Stimulated activated CD4-positive, alpha-beta T cell treated with anti-CD3 and anti-CD28 coated beads, Interleukin-2, amount 100 ng/mL, for 48 hours (primary cell): ENCODE results near the gene VEPH1.

Experiments
- DNase-seq, 2 donors: peaks; one replicate each; pipeline ENCODE4 v3.0.0-alpha.2; 2020

VEPH1 gene

GRCh38 chr3:157294491-157294890, 208.7 kb downstream of the VEPH1 start:
- DNase-seq: no peak

GRCh38 chr3:157290766-157291165, 212.4 kb downstream of the VEPH1 start:
- DNase-seq: no peak

GRCh38 chr3:157285966-157286365, 217.2 kb downstream of the VEPH1 start:
- DNase-seq: no peak

- no peak for DNase-seq
Measured at GRCh38 chr3:157285141-157285540, 218.1 kb downstream of the VEPH1 start.

- DNase-seq: no peak
Measured at GRCh38 chr3:157284688-157285087, 218.5 kb downstream of the VEPH1 start.

- no peak for DNase-seq
Measured at GRCh38 chr3:157282261-157283191, 220.7 kb downstream of the VEPH1 start.

GRCh38 chr3:157280786-157281185, 222.4 kb downstream of the VEPH1 start:
- DNase-seq: no peak

GRCh38 chr3:157280354-157280753, 222.9 kb downstream of the VEPH1 start:
- DNase-seq: no peak

- DNase-seq: no peak
Measured at GRCh38 chr3:157279237-157279636, 224.0 kb downstream of the VEPH1 start.

- DNase-seq: no peak
Measured at GRCh38 chr3:157276801-157277200, 226.4 kb downstream of the VEPH1 start.

- DNase-seq: no peak
Measured at GRCh38 chr3:157275832-157276231, 227.4 kb downstream of the VEPH1 start.

- DNase-seq: no peak
Measured at GRCh38 chr3:157274644-157275137, 228.5 kb downstream of the VEPH1 start.

- no peak for DNase-seq
Measured at GRCh38 chr3:157271283-157271882, 231.8 kb downstream of the VEPH1 start.

GRCh38 chr3:157268026-157268425, 235.2 kb downstream of the VEPH1 start:
- DNase-seq: no peak

- no peak for DNase-seq
Measured at GRCh38 chr3:157265931-157266330, 237.3 kb downstream of the VEPH1 start.

- no peak for DNase-seq
Measured at GRCh38 chr3:157263027-157263426, 240.2 kb downstream of the VEPH1 start.

- DNase-seq: no peak
Measured at GRCh38 chr3:157261000-157261399, 242.2 kb downstream of the VEPH1 start.

GRCh38 chr3:157259825-157260224, 243.4 kb downstream of the VEPH1 start:
- no peak for DNase-seq

GRCh38 chr3:157257101-157257500, 246.1 kb downstream of the VEPH1 start:
- no peak for DNase-seq

- DNase-seq: no peak
Measured at GRCh38 chr3:157255797-157256196, 247.4 kb downstream of the VEPH1 start.

GRCh38 chr3:157251685-157252084, 251.5 kb downstream of the VEPH1 start:
- no peak for DNase-seq

GRCh38 chr3:157249606-157250005, 253.6 kb downstream of the VEPH1 start:
- DNase-seq: no peak

GRCh38 chr3:157248590-157249422, 254.4 kb downstream of the VEPH1 start:
- DNase-seq: no peak
